GM10266 (cell line): Measurements from ENCODE around the gene VAT1.

ENCODE experiments used
- DNase-seq: peaks from one replicate; pipeline ENCODE4 v3.0.0; 2012; ENCODE audit errors: extremely low spot score
- CTCF ChIP-seq: IDR thresholded peaks from 2 replicates; pipeline ENCODE4 v1.5.1; 2012; ENCODE audit warnings: mild to moderate bottlenecking, low read depth; ENCODE audit not compliant: control insufficient read depth, insufficient read depth; ENCODE audit errors: missing control alignments

VAT1 gene

GRCh38 chr17:43033948-43034881 lies 12.0 kb upstream of the VAT1 start:
- DNase-seq: no peak
- TF ChIP-seq CTCF: no peak

GRCh38 chr17:43031666-43032065 lies 9.5 kb upstream of the VAT1 start:
- DNase-seq: no peak
- TF ChIP-seq CTCF: no peak

- no peak for DNase-seq
- TF ChIP-seq CTCF: no peak
Observed at GRCh38 chr17:43030137-43030767, 8.1 kb upstream of the VAT1 start.

- DNase-seq: no peak
- TF ChIP-seq CTCF: no peak
Observed at GRCh38 chr17:43028221-43028861, 6.2 kb upstream of the VAT1 start.

- TF ChIP-seq CTCF: no peak
- DNase-seq: no peak
Observed at GRCh38 chr17:43027091-43028032, 5.2 kb upstream of the VAT1 start.

GRCh38 chr17:43026595-43026994 lies 4.4 kb upstream of the VAT1 start:
- DNase-seq: no peak
- no peak for TF ChIP-seq CTCF
